HL-60/S4 treated with retinoic acid at 250 ng/mL for 4 days and 3 days (cell line): Measurements from ENCODE around the gene ANGPT4.
"Not testable (repeated sequence)": the region's sequence is repeated elsewhere in the genome, so short reads cannot be mapped to it uniquely, and the experiment has no call there.

Source experiments
- in situ Hi-C: fragments of 300-500 bp; cut with MboI; formaldehyde crosslinking; loops from 2 replicates; pipeline ENCODE4 v1.7.0; 2022; ENCODE audit warnings: low sequenced_read_pairs

ANGPT4 gene

GRCh38 chr20:910132-910869 is 5.8 kb downstream of the ANGPT4 start:
- in situ Hi-C loops = no loop called here

GRCh38 chr20:909641-910040 is 6.5 kb downstream of the ANGPT4 start:
- in situ Hi-C loops = no loop called here

GRCh38 chr20:906703-907270 is 9.3 kb downstream of the ANGPT4 start:
- in situ Hi-C loops = no loop called here

- in situ Hi-C loops = no loop called here
Measured at GRCh38 chr20:906001-906520, 10.1 kb downstream of the ANGPT4 start.

- in situ Hi-C loops = no loop called here
Measured at GRCh38 chr20:905396-905961, 10.7 kb downstream of the ANGPT4 start.

- in situ Hi-C loops = no loop called here
Measured at GRCh38 chr20:904039-904545, 12.0 kb downstream of the ANGPT4 start.

GRCh38 chr20:897436-897835 is 18.7 kb downstream of the ANGPT4 start:
- in situ Hi-C loops = not testable (repeated sequence)

GRCh38 chr20:896501-897025 is 19.6 kb downstream of the ANGPT4 start:
- in situ Hi-C loops = no loop called here

GRCh38 chr20:892371-892770 is 23.8 kb downstream of the ANGPT4 start:
- in situ Hi-C loops = not testable (repeated sequence)

GRCh38 chr20:891706-892080 is 24.4 kb downstream of the ANGPT4 start:
- in situ Hi-C loops = no loop called here

- in situ Hi-C loops = no loop called here
Measured at GRCh38 chr20:891058-891705, 25.0 kb downstream of the ANGPT4 start.

GRCh38 chr20:890666-891057 is 25.5 kb downstream of the ANGPT4 start:
- in situ Hi-C loops = no loop called here

GRCh38 chr20:889932-890463 is 26.1 kb downstream of the ANGPT4 start:
- in situ Hi-C loops = no loop called here

GRCh38 chr20:889106-889505 is 27.0 kb downstream of the ANGPT4 start:
- in situ Hi-C loops = no loop called here

- in situ Hi-C loops = no loop called here
Measured at GRCh38 chr20:888057-888456, 28.1 kb downstream of the ANGPT4 start.

GRCh38 chr20:887137-887536 is 29.0 kb downstream of the ANGPT4 start:
- in situ Hi-C loops = no loop called here

- in situ Hi-C loops = no loop called here
Measured at GRCh38 chr20:884983-885952, 30.9 kb downstream of the ANGPT4 start.

- in situ Hi-C loops = no loop called here
Measured at GRCh38 chr20:881783-882144, 34.4 kb downstream of the ANGPT4 start.

GRCh38 chr20:881051-881782 is 34.9 kb downstream of the ANGPT4 start:
- in situ Hi-C loops = no loop called here
